Mucosa of descending colon (tissue), 3 donors: Measurements from ENCODE around the gene OAS2. TPM values are rescaled to one million over a fixed set of nuclear protein-coding genes. Genes with fewer than 3 reads are reported as not detected.

Experiments
- ATAC-seq: fragments of 200-7000 bp; cut with Tn5 transposase; one replicate; pipeline ENCODE4 v1.9.1; 2020; ENCODE audit warnings: mild to moderate bottlenecking, moderate library complexity
- DNase-seq, 3 donors: peaks; one replicate each; pipeline ENCODE4 v3.0.0-alpha.2; 2020
- H3K36me3 ChIP-seq: fragments of 200-600 bp; one replicate; pipeline ENCODE4 v1.8.0; 2021; ENCODE audit warnings: low read depth, mild to moderate bottlenecking
- H3K4me1 ChIP-seq: fragments of 200-600 bp; one replicate; pipeline ENCODE4 v1.8.0; 2021; ENCODE audit warnings: low read depth, mild to moderate bottlenecking
- H3K4me3 ChIP-seq: fragments of 200-600 bp; one replicate; pipeline ENCODE4 v1.8.0; 2021; ENCODE audit warnings: mild to moderate bottlenecking
- H3K9me3 ChIP-seq: fragments of 200-600 bp; one replicate; pipeline ENCODE4 v1.8.0; 2021; ENCODE audit warnings: mild to moderate bottlenecking
- intact Hi-C, 2 donors: fragments of 100-400 bp; cut with DNase I in 1 of 2; cut with micrococcal nuclease in 1 of 2; formaldehyde crosslinking; loops; one replicate each; pipeline versions ENCODE4 v1.11.0 to v1.11.1; 2022; cut with DNase I, micrococcal nuclease
- total RNA-seq, 3 donors: library from RNA; stranded (reverse); fragmentation: NEBNext Ultra II Directional in 2 of 3; extraction: Animal tissue kit (Norgen Biotek cat#: 25700) in 2 of 3; gene quantifications; one replicate each; pipeline versions ENCODE4 v1.2.1 to v1.2.4, GENCODE V29; 2021 to 2023
- TF ChIP-seq, protein P1 (sequence below): fragments of 200-600 bp; IDR thresholded peaks from one replicate; pipeline ENCODE4 v1.8.0; 2022; ENCODE audit warnings: antibody characterized with exemption, mild to moderate bottlenecking
- donor health status: DM: no; HTN: no; CAD: no; lungs with moderate emphysema.
- donor health status: DM: no; HTN: no; CAD: no.
- donor health status: DM: no; HTN: yes; CAD: no.

OAS2 gene
- total RNA-seq, 3 donors from 2014 or later: 4.6 to 7.0 (median 5.5) TPM

DNA sequence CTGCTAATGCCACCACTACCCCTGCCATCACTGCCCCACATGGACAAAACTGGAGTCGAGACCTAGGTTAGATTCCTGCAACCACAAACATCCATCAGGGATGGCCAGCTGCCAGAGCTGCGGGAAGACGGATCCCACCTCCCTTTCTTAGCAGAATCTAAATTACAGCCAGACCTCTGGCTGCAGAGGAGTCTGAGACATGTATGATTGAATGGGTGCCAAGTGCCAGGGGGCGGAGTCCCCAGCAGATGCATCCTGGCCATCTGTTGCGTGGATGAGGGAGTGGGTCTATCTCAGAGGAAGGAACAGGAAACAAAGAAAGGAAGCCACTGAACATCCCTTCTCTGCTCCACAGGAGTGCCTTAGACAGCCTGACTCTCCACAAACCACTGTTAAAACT lies 7.1 kb upstream of the OAS2 start:
- Histone ChIP-seq H3K4me3 (no peak overlapping the region), H3K4me1 (no peaks in the 10 kb centered on the region), H3K36me3 (no peaks in the 10 kb centered on the region), H3K9me3 (no peaks in the 10 kb centered on the region)
- ATAC-seq (peak; percentile 20), DNase-seq (peak in 1 of 3 donors; percentile 30)
- intact Hi-C loops: no loop called here
- TF ChIP-seq, protein P1, sequence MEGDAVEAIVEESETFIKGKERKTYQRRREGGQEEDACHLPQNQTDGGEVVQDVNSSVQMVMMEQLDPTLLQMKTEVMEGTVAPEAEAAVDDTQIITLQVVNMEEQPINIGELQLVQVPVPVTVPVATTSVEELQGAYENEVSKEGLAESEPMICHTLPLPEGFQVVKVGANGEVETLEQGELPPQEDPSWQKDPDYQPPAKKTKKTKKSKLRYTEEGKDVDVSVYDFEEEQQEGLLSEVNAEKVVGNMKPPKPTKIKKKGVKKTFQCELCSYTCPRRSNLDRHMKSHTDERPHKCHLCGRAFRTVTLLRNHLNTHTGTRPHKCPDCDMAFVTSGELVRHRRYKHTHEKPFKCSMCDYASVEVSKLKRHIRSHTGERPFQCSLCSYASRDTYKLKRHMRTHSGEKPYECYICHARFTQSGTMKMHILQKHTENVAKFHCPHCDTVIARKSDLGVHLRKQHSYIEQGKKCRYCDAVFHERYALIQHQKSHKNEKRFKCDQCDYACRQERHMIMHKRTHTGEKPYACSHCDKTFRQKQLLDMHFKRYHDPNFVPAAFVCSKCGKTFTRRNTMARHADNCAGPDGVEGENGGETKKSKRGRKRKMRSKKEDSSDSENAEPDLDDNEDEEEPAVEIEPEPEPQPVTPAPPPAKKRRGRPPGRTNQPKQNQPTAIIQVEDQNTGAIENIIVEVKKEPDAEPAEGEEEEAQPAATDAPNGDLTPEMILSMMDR: no peak

DNA sequence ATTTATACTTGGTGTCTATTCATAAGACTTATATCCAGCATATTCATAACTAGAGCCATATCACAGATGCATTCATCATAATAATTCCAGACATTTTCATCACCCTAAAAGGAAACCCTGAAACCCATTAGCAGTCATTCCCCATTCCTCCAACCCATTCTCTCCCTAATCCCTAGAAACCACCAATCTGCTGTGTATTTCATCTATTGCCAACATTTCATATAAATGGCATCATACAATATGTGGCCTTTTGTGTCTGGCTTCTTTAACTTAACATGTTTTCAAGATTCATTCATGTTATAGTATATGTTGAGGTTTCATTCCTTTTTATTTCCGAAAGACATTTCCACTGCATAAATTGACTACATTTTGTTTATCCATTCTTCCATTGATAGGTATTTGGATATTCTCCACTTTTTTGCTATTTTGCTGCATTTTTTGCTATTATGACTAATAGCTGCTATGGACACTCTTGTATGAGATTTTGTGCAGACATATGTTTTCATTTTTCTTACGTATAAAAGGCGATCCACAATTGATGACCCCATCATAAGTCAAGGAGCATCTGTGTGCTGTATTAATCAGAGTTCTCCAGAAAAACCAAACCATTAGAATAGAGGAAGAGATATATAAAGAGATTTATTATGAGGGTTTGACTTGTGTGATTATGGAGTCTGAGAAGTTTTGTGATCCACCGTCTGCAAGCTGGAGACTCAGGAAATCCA lies 5.1 kb upstream of the OAS2 start:
- Histone ChIP-seq H3K4me1 (peaks cover 6% of the 10 kb centered on the region), H3K4me3 (no peak overlapping the region), H3K9me3 (no peaks in the 10 kb centered on the region), H3K36me3 (no peaks in the 10 kb centered on the region)
- intact Hi-C loops: no loop called here
- TF ChIP-seq, protein P1: no peak
- DNase-seq (no peak), ATAC-seq (no peak)

DNA sequence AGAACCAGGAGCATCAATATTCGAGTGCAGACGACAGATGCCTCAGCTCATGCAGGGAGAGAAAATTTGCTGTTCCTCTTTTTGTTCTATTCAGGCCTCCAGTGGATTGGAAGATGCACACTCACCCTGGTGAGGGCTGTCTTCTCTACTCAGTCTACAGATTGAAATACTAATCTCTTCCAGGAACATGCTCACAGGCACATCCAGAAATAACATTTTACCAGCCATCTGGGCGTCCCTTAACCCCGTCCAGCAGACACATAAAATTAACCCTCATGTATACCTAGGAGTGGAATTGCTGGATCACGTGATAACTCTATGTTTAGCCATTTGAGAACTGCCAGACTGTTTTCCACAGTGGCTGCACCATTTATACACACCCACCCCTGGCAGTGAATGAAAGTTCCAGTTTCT lies 4.5 kb upstream of the OAS2 start:
- H3K4me3 ChIP-seq: no peak overlapping the region
- H3K9me3 ChIP-seq: no peaks in the 10 kb centered on the region
- H3K36me3 ChIP-seq: no peaks in the 10 kb centered on the region
- intact Hi-C loops: no loop called here
- TF ChIP-seq, protein P1: no peak
- no peak for DNase-seq
- no peak for ATAC-seq
- H3K4me1 ChIP-seq: peaks cover 11% of the 10 kb centered on the region

DNA sequence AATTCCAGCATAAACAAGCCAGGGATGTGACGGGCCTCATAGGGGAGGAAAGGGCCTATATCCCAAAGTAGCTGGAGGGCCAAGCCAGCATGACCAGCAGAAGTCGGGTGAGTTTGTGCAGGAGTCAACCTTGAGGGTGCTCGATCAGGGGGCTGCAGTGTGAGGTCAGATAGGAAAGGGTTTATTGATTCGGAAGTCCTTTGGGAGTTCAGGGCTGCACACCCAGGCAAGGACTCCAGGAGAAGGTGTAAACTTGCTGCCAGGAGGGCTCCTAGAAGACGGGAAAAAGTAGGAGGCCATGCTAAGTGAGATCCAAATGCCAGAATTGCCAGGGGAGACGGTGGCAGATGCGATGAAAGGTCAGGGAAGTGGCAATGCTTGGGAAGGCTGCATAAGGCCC lies 3.4 kb upstream of the OAS2 start:
- no peak overlapping the region for H3K4me3 ChIP-seq
- intact Hi-C loops: no loop called here
- peaks cover 11% of the 10 kb centered on the region for H3K4me1 ChIP-seq
- ATAC-seq: no peak
- H3K36me3 ChIP-seq: no peaks in the 10 kb centered on the region
- no peaks in the 10 kb centered on the region for H3K9me3 ChIP-seq
- DNase-seq: no peak
- TF ChIP-seq, protein P1: no peak

DNA sequence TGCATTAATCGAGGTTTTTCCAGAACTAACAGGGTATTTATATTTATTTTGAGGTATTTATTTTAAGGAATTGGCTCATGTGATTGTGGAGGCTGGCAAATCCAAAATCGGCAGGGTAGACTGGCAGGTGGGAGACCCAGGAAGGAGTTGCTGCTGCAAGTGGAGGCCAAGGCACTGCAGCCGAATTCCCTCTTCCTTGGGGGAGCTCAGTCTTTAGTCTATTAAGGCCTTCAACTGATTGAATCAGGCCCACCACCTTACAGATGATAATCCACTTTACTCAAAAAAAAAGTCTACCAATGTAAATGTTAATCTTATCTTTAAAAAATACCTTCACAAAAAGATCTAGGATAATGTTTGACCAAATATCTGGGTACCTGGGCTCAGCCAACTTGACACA lies 1.2 kb upstream of the OAS2 start:
- no peaks in the 10 kb centered on the region for H3K36me3 ChIP-seq
- H3K4me3 ChIP-seq: no peak overlapping the region
- TF ChIP-seq, protein P1: no peak
- intact Hi-C loops: no loop called here
- ATAC-seq: no peak
- peaks cover 11% of the 10 kb centered on the region for H3K4me1 ChIP-seq
- H3K9me3 ChIP-seq: no peaks in the 10 kb centered on the region
- DNase-seq: no peak
